ENCODE results near the gene DUSP7. TPM values are rescaled to one million over a fixed set of nuclear protein-coding genes. Genes with fewer than 3 reads are reported as not detected.

Gene DUSP7
- total and polyA plus RNA-seq, 9 of the 15 experiments (the other 6 are each of a cell fraction or from before 2014, with no cell fraction given), result 0.45 to 15.8 (median 8.2) TPM

- H3K4me2 ChIP-seq (ENCODE audit: insufficient read depth, low read length), result no peak overlapping the region
- WGBS (ENCODE audit: insufficient coverage, low coverage, missing lambda C conversion rate), result 38% methylated on average over 7 of the region's 10 CpGs
- in situ Hi-C loops (cut with MboI) (loop anchor here (25.0 kb wide), 1 partner anchor 366 kb away; no protein-coding TSS in a partner anchor), intact Hi-C loops (cut with micrococcal nuclease) (no loop called here)
- ChIA-PET CTCF (ENCODE audit: low intra/inter-chr PET ratio) (no interaction called here), POLR2A (no interaction called here)
- BruUV-seq (replicated peaks), result no TSS peak
- H3K36me3 ChIP-seq (ENCODE audit: control insufficient read depth, insufficient read depth, low read length), result no peaks in the 10 kb centered on the region
- H3K27me3 ChIP-seq (ENCODE audit: control insufficient read depth in 2 of 2, insufficient read depth in 2 of 2, low read length in 2 of 2), result no peaks in the 10 kb centered on the region
- DNase-seq (ENCODE audit: extremely low read depth in 1 of 4, low spot score in 3 of 4) (peak in 1 of 4 experiments; percentile 30), ATAC-seq (no peak; the same call in 2 of the 3 replicates), FAIRE-seq (peak; percentile 29)
- no peak overlapping the region for H3K4me3 ChIP-seq
- H2AFZ ChIP-seq (ENCODE audit: low read depth, low read length), result peak overlapping the region; percentile 64
- H3K9me3 ChIP-seq (replicated peaks; ENCODE audit: control insufficient read depth, insufficient read depth, low read depth, low read length), result no peaks in the 10 kb centered on the region
- H4K20me1 ChIP-seq (replicated peaks; ENCODE audit: control insufficient read depth, insufficient read depth, low read length), result no peaks in the 10 kb centered on the region
- no peaks in the 10 kb centered on the region for H3K79me2 ChIP-seq (ENCODE audit: control insufficient read depth, insufficient read depth, low read length)
- no peaks in the 10 kb centered on the region for H3K9me1 ChIP-seq (ENCODE audit: control insufficient read depth, insufficient read depth, low read length)
- TF ChIP-seq SRSF9 (IDR thresholded peaks at IDR 0.05; ENCODE audit: borderline replicate concordance, low read depth, low read length) (no peak), RBBP5 (IDR thresholded peaks at IDR 0.05; ENCODE audit: borderline replicate concordance, insufficient read depth, low read length, poor library complexity, severe bottlenecking) (no peak), PHTF2 (CRISPR knock-in tag; IDR thresholded peaks at IDR 0.05) (no peak), CBX3 (IDR thresholded peaks at IDR 0.05; ENCODE audit: borderline replicate concordance in 1 of 2, low read length in 2 of 2) (no peak), SAFB (IDR thresholded peaks at IDR 0.05; ENCODE audit: borderline replicate concordance, low read depth, low read length) (no peak), NFIC (IDR thresholded peaks at IDR 0.05) (peak; percentile 90)
- H3K4me1 ChIP-seq (replicated peaks in 1 of 2; ENCODE audit: control insufficient read depth in 2 of 2, insufficient read depth in 2 of 2, low read length in 2 of 2), result peaks cover 25 to 28% of the 10 kb centered on the region in 2 experiments
- H3K27ac ChIP-seq (ENCODE audit: extremely low read depth, low read depth, low read length), result no peak overlapping the region
- 0 out of 4 replicates have a peak overlapping the region, but pooled peaks of 1 of the 2 experiments have one; percentile 43 for H3K9ac ChIP-seq (ENCODE audit: insufficient read depth in 1 of 2, low read depth in 2 of 2, low read length in 2 of 2)
Observed at GRCh38 chr3:52021489-52022268, 34.7 kb downstream of the DUSP7 start.
